DND-41 (cell line): Measurements from ENCODE around the gene COL4A6.

ENCODE experiments used
- ATAC-seq: fragments of 200-7000 bp; cut with Tn5 transposase; 3 replicates; pipeline ENCODE4 v1.9.1; 2021; ENCODE audit warnings: low read depth; ENCODE audit not compliant: insufficient read depth
- DNase-seq: peaks from one replicate; pipeline ENCODE4 v3.0.0-alpha.2; 2020
- H2AFZ ChIP-seq: 2 replicates; pipeline ENCODE4 v1.6.0; 2012; ENCODE audit warnings: low read depth, low read length
- H3K27ac ChIP-seq: 2 replicates; pipeline ENCODE4 v1.5.1; 2012; ENCODE audit warnings: low read length, inconsistent platforms
- H3K27me3 ChIP-seq: fragments of 200-600 bp; sonication (generic); 2 replicates; pipeline ENCODE4 v1.6.0; 2012; ENCODE audit warnings: low read length, mild to moderate bottlenecking, inconsistent platforms; ENCODE audit not compliant: insufficient read depth, poor library complexity
- H3K36me3 ChIP-seq: 2 replicates; pipeline ENCODE4 v1.5.1; 2012; ENCODE audit warnings: low read length, inconsistent platforms; ENCODE audit not compliant: insufficient read depth
- H3K4me1 ChIP-seq: 2 replicates; pipeline ENCODE4 v1.5.1; 2012; ENCODE audit warnings: mild to moderate bottlenecking, low read length; ENCODE audit not compliant: insufficient read depth
- H3K4me2 ChIP-seq: 2 replicates; pipeline ENCODE4 v1.6.0; 2012; ENCODE audit warnings: mild to moderate bottlenecking, moderate library complexity, low read length, inconsistent platforms; ENCODE audit not compliant: insufficient read depth
- H3K4me3 ChIP-seq, 2 experiments: fragments of 200-600 bp in 1 of 2; shearing (Covaris generic) in 1 of 2; 2 replicates each; pipeline ENCODE4 v1.5.1; 2012 to 2016; ENCODE audit warnings: inconsistent platforms in 2 of 2, low read length in 2 of 2, mild to moderate bottlenecking in 2 of 2, low read depth in 1 of 2, moderate library complexity in 1 of 2
- H3K79me2 ChIP-seq: 2 replicates; pipeline ENCODE4 v1.6.0; 2012; ENCODE audit warnings: low read length, inconsistent platforms; ENCODE audit not compliant: insufficient read depth
- H3K9ac ChIP-seq: 2 replicates; pipeline ENCODE4 v1.6.0; 2012; ENCODE audit warnings: low read depth, mild to moderate bottlenecking, inconsistent platforms, low read length, moderate library complexity
- H3K9me3 ChIP-seq: 2 replicates; pipeline ENCODE4 v1.5.1; 2012; ENCODE audit warnings: low read length, moderate library complexity, mild to moderate bottlenecking, inconsistent platforms; ENCODE audit not compliant: insufficient read depth, severe bottlenecking
- H4K20me1 ChIP-seq: 2 replicates; pipeline ENCODE4 v1.6.0; 2012; ENCODE audit warnings: low read length; ENCODE audit not compliant: insufficient read depth
- CTCF ChIP-seq: IDR thresholded peaks from 2 replicates; pipeline ENCODE4 v1.5.1; 2012; ENCODE audit warnings: borderline replicate concordance, low read length, moderate library complexity, mild to moderate bottlenecking; ENCODE audit not compliant: poor library complexity, severe bottlenecking; ENCODE audit errors: extremely low read depth
- EZH2 ChIP-seq: IDR thresholded peaks from 3 replicates; pipeline ENCODE4 v1.6.1; 2012; ENCODE audit warnings: borderline replicate concordance, low read depth, mild to moderate bottlenecking, moderate library complexity, low read length, inconsistent platforms; ENCODE audit not compliant: severe bottlenecking

The COL4A6 gene

GRCh38 chrX:108341947-108342346 is 96.3 kb downstream of the COL4A6 start:
- Histone ChIP-seq H3K4me3 (no peak overlapping the region), H3K27me3 (no peaks in the 10 kb centered on the region), H3K4me1 (no peaks in the 10 kb centered on the region), H3K36me3 (no peaks in the 10 kb centered on the region), H3K79me2 (no peaks in the 10 kb centered on the region), H3K27ac (no peak overlapping the region), H3K4me2 (no peak overlapping the region), H4K20me1 (no peaks in the 10 kb centered on the region), H3K9me3 (no peaks in the 10 kb centered on the region), H2AFZ (no peak overlapping the region), H3K9ac (no peak overlapping the region)
- TF ChIP-seq EZH2 (no peak), CTCF (no peak)
- ATAC-seq (no peak), DNase-seq (no peak)

GRCh38 chrX:108332281-108332680 is 105.9 kb downstream of the COL4A6 start:
- Histone ChIP-seq H3K4me3 (no peak overlapping the region), H3K9ac (no peak overlapping the region), H3K4me2 (no peak overlapping the region), H3K27me3 (no peaks in the 10 kb centered on the region), H3K9me3 (no peaks in the 10 kb centered on the region), H2AFZ (no peak overlapping the region), H4K20me1 (no peaks in the 10 kb centered on the region), H3K79me2 (no peaks in the 10 kb centered on the region), H3K4me1 (no peaks in the 10 kb centered on the region), H3K36me3 (no peaks in the 10 kb centered on the region), H3K27ac (no peak overlapping the region)
- no peak for DNase-seq
- no peak for ATAC-seq
- TF ChIP-seq CTCF: no peak
- no peak for TF ChIP-seq EZH2

- no peak for ATAC-seq
- Histone ChIP-seq H3K9ac (no peak overlapping the region), H3K27ac (no peak overlapping the region), H3K36me3 (no peaks in the 10 kb centered on the region), H3K4me2 (no peak overlapping the region), H3K27me3 (no peaks in the 10 kb centered on the region), H3K4me1 (no peaks in the 10 kb centered on the region), H4K20me1 (no peaks in the 10 kb centered on the region), H2AFZ (no peak overlapping the region), H3K79me2 (no peaks in the 10 kb centered on the region), H3K4me3 (no peak overlapping the region), H3K9me3 (no peaks in the 10 kb centered on the region)
- DNase-seq: no peak
- no peak for TF ChIP-seq EZH2
- no peak for TF ChIP-seq CTCF
Measured at GRCh38 chrX:108331126-108331909, 106.9 kb downstream of the COL4A6 start.
